ENCODE data around the gene NUSAP1.
"Not testable (repeated sequence)": the region's sequence is repeated elsewhere in the genome, so short reads cannot be mapped to it uniquely, and the experiment has no call there.

The NUSAP1 gene

DNA sequence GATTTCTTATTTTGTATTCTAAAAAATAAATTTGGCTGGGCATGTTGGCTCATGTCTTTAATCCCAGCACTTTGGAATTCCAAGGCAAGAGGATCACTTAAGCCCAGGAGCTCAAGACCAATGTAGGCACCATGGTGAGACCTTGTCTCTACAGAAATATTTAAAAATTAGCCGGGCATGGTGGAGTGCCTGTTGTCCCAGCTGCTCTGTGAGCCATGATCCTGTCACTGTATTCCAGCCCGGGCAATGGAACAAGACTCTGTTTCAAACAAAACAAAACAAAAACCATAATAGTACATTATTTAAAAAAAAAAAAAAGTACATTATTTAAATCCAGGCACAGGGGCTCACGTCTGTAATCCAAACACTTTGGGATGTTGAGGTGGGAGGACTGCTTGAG is 78.8 kb downstream of the NUSAP1 start:
- DNase-seq (ENCODE audit: low read depth in 3 of 3): no peak

- DNase-seq (ENCODE audit: low read depth in 3 of 3): no peak
Observed at GRCh38 chr15:41416128-41416741, 83.6 kb downstream of the NUSAP1 start.

DNA sequence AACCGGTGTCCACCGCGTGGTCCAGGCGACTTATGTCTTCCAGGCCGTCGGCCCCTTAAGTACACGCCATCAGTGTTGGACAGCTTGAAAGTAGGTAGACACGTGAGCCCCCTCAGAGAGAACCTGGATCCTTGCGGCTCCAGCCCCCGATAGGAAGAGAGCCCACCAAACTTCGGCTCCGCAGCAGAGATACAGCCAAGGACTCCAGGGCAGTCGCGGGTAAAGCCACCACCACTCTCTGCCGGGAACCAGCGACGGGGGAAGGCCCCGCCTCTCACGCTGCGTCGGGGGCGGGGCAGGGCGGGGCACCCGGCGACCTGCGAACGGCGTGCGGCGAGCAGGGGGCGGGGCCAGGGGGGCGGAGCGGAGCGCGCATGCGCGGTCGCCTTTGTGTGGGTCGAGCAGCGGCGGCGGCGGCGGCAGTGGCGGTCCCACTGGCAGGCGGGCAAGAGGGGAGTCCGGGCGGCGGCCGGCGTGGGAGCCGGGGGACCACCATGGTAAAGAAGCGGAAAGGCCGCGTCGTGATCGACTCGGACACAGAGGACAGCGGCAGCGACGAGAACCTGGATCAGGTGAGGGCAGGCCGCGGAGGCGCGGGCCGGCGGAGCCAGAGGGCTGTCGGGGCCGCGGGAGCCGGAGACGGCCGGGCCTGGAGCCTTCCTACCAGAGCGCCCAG is 84.2 kb downstream of the NUSAP1 start, which contains the start of gene RTF1:
TSS of gene RTF1 (plus strand) at position 354 of the 676 bp plus-strand sequence. CDS start at position 375, 21 bp downstream.
- peak; percentile 90 to 98 (median 95) for DNase-seq (ENCODE audit: low read depth in 3 of 3)

- DNase-seq (ENCODE audit: low read depth in 3 of 3): peak in 1 of 3 donors; percentile 33
Observed at GRCh38 chr15:41417418-41418195, 84.9 kb downstream of the NUSAP1 start.

DNA sequence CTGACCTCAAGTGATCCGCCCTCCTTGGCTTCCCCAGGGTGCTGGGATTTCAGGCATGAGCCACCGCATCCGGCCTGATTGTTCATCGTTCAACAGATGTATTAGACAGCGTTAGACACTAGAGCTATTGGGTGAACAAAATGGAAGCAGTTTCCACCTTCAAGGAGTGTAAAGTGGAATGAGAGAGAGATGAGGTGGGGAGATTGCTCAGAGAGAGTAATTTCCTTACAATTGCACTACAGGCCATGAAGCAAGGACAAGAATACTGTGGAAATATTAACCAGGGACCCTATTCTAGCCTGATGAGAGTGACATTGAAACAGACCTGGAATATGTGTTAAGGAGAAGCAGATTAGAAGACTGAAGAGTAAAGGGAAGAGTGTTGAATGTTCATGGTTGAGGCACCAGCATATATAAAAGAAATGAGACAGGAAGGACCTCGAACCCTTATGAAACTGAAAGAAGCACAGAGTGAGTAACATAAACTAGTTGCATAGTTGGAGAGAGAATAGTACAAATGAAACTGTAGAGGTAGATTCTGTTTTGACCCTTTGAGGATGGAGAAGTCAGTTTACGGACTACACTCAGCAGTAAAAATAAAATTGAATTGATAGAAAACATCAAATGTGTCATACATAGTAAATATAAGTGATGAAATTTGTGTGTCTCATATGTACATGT is 91.4 kb downstream of the NUSAP1 start:
- DNase-seq (ENCODE audit: low read depth in 3 of 3): no peak

DNA sequence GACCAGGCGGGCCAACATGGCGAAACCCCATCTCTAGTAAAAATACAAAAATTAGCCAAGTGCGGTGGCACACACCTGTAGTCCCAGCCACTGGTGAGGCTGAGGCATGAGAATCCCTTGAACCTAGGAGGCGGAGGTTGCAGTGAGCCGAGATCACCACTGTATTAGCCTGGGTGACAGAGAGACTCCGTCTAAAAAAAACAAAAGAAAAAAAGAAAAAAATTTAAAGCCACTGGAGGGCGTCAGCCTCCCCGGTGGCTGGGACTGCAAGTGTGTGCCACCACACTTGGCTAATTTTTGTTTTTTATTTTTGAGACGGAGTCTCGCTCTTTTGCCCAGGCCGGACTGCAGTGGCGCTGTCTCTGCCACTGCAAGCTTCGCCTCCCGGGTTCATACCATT is 92.1 kb downstream of the NUSAP1 start:
- DNase-seq (ENCODE audit: low read depth in 3 of 3): no peak

DNA sequence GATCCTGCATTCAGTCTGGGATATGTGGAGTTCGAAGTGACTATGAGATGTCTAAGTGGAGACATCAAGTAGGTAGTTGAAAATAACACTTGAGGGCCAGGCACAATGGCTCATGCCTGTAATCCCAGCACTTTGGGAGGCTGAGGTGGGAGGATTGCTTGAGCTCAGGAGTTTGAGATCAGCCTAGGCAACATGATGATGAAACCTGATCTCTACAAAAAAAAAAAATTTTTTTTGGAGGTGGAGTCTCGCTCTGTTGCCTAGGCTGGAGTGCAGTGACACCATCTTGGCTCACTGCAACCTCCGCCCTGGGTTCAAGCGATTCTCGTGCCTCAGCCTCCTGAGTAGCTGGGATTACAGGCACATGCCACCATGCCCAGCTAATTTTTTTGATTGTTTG is 93.2 kb downstream of the NUSAP1 start:
- not testable (repeated sequence) for DNase-seq (ENCODE audit: low read depth in 3 of 3)

- DNase-seq (ENCODE audit: low read depth in 3 of 3): no peak
Observed at GRCh38 chr15:41429003-41429890, 96.6 kb downstream of the NUSAP1 start.

All from stimulated activated CD4-positive, alpha-beta T cell treated with anti-CD3 and anti-CD28 coated beads, TNF-alpha, amount 100 ng/mL, for 48 hours (primary cell).